GM18526 (cell line): ENCODE measurements around the gene LGR5.

Experiments
- POLR2A ChIP-seq: IDR thresholded peaks from 3 replicates; pipeline ENCODE4 v1.6.1; 2011; ENCODE audit not compliant: insufficient read length; ENCODE audit errors: extremely low read depth

The LGR5 gene

GRCh38 chr12:71439613-71440344 is at the start of gene LGR5:
Gene LGR5 (plus strand): TSS chr12:71439798. CDS start chr12:71440081, 283 bp downstream.
- TF ChIP-seq POLR2A = no peak

GRCh38 chr12:71392521-71393145 is 47.0 kb upstream of the LGR5 start:
- no peak for TF ChIP-seq POLR2A

- TF ChIP-seq POLR2A = no peak
Observed at GRCh38 chr12:71393625-71394024, 46.0 kb upstream of the LGR5 start.

- TF ChIP-seq POLR2A = no peak
Observed at GRCh38 chr12:71397433-71397954, 42.1 kb upstream of the LGR5 start.

GRCh38 chr12:71399197-71399596 is 40.4 kb upstream of the LGR5 start:
- no peak for TF ChIP-seq POLR2A

GRCh38 chr12:71400481-71400880 is 39.1 kb upstream of the LGR5 start:
- no peak for TF ChIP-seq POLR2A

- no peak for TF ChIP-seq POLR2A
Observed at GRCh38 chr12:71405884-71406283, 33.7 kb upstream of the LGR5 start.

- TF ChIP-seq POLR2A = no peak
Observed at GRCh38 chr12:71407732-71408131, 31.9 kb upstream of the LGR5 start.

GRCh38 chr12:71410844-71411243 is 28.8 kb upstream of the LGR5 start:
- no peak for TF ChIP-seq POLR2A

- TF ChIP-seq POLR2A = no peak
Observed at GRCh38 chr12:71411635-71412034, 28.0 kb upstream of the LGR5 start.

- TF ChIP-seq POLR2A = no peak
Observed at GRCh38 chr12:71415336-71416231, 24.0 kb upstream of the LGR5 start.

- TF ChIP-seq POLR2A = no peak
Observed at GRCh38 chr12:71417181-71417580, 22.4 kb upstream of the LGR5 start.

- TF ChIP-seq POLR2A = no peak
Observed at GRCh38 chr12:71420775-71421406, 18.7 kb upstream of the LGR5 start.

GRCh38 chr12:71425568-71426299 is 13.9 kb upstream of the LGR5 start:
- no peak for TF ChIP-seq POLR2A
